ENCODE results near the gene C9orf78.

C9orf78 gene, protein sequence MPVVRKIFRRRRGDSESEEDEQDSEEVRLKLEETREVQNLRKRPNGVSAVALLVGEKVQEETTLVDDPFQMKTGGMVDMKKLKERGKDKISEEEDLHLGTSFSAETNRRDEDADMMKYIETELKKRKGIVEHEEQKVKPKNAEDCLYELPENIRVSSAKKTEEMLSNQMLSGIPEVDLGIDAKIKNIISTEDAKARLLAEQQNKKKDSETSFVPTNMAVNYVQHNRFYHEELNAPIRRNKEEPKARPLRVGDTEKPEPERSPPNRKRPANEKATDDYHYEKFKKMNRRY

DNA sequence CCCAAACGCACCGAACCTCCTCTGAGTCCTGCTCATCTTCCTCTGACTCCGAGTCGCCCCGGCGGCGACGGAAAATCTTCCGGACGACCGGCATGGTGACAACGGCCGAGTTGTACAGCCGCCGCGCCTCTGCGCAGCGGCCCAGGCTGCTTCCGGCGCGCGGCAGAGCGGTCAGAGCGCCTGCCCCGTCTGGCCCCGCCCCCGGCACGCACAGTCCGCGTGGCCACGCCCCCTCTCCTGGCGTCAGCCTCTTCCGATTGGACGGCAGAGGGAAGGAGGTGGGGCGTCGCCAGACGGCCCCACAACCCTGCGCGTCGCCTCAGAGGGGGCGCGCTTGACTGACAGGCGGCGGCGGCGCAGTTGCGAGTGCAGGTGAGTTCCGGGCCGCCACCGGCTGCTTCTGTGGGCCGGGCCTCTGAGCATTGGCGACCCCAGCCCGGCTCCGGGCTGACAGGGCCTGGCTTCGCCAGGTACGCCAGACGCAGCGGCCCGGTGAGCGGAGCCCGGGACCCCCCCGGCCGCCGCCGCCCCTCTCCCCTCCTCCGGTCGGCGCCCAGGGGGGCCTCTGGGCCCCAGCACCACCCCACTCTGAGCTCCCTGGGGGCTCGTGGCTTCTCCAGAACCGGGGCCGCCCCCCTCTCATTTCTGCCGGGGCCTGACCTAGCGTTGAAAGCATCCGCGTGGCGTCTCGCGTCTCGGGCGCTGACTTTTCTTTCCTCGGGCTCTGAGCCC is at the start of gene C9orf78, which contains the start of gene USP20:
Gene C9orf78, minus strand, starts transcription at position 148 of the 732 bp plus-strand sequence. Its CDS starts 54 bp downstream, at position 94.
Gene USP20, plus strand, starts transcription at position 331 of the 732 bp plus-strand sequence. CDS start 17,098 bp downstream, outside the sequence.
- peak; percentile 100 for DNase-seq

DNA sequence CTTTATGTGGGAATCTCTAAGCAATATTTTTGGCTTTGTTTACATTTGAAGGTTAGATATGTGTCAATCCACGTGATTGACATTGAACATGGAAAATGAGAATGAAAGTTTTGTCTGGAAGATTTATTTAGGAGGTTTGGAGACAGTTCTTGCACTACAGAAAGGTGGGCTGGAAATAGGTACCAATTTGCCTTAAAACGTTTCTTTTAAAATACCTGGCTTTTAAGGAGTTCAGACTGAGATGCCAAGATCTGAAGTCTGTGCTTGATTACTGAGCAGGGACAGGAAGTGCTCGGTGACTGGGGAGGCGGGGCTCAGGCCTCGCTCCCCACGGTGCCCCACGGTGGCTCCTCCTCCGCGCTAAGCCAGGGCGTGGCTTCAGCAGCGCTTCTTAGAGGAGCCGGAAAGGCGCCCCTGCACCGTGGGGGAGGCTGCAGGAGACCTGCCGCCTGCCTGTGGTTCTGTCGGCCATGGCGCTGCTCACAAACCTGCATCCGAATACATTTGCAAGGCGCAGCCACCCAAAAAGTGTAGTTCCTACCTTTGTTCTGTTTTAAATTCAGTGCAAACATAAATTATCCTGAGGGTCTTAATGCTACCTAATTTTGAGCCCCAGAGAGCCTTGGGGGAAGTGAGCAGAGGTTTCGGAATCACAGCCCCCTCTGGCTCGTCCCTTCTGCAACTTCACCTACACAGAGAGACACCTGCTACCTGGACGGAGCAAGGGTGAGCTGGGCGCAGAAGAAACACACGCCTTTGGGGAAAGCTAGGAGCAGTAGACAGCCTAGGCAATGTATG is 49.3 kb upstream of the C9orf78 start:
- DNase-seq = peak; percentile 78

DNA sequence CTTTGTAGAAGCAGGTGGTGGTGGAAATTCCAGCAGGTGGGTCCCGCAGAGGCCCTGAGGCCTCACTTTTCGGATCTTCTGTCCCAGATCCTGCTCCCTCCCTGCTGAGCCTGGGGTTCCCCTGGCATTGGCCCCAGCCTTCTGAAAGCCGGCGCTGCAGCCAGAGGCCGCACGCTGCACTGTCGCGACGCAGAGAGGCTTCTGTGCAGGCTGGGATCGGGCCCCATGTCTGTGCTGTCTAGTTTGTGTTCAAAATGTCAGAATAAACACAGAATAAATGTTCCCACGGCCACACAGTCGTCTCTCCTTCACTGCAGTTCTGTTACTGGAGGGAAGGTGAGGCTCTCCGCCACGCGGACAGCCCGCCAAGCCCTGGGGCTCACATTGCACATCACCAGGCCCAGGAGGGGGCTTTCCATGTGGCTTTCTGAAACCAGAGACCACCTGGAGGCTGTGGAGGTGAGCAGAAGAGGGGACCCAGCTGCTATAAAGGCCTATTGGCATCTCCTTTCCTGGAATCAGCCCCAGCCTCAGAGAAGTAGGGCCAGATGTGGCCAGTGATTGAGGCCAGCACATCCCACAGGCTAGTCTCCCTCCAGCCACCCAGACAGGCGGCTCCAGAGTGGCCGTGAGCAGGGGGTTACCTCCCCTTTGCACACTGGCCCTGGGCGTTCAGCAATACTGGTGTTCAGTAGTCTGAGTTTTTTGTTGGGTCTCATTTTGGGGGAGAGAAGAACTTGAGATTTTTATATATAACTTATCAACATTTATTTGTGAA is 46.7 kb upstream of the C9orf78 start:
- no peak for DNase-seq

DNA sequence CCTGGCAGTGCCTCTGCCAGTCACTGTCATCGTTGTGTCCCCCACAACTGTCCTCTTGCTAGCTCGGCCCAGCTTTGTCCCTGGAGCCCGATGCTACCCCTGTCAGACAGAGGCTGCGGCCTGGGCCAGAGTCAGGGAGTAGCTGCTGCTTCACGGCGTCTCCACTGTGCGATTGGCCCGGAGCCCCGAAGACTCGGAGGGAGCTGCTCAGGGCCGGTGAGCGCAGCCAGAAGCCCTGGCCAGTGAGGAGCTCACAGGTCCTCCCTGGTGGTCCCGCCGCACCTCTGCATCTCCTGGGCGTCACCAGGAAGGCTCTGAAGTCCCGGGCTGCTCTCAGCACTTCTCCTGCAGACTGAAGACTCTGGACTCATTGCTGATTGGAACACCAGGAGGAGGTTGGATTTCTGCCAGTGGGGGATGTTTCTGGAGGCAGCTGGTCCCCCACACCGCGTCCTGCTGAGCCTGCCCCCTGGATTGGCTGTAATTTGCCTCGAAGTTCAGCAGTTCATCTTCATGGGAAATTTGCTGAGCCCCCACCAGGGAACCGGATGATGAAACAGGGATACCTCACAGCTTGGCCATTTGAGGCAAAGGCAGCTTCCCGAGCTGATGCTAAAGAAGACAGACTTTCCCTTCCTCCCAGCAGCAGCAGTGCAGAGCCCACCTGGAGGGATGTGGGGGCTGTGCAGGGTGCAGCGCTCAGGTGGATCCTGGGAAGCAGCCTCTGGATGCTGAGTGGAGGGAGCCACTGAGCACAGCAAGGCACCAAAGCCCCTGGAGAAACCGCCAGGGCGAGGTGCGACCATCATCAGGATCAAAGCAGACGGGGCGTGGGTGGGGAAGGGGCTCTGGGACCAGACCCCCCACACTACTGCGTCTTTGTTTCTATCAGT is 45.8 kb upstream of the C9orf78 start:
- DNase-seq = no peak

DNA sequence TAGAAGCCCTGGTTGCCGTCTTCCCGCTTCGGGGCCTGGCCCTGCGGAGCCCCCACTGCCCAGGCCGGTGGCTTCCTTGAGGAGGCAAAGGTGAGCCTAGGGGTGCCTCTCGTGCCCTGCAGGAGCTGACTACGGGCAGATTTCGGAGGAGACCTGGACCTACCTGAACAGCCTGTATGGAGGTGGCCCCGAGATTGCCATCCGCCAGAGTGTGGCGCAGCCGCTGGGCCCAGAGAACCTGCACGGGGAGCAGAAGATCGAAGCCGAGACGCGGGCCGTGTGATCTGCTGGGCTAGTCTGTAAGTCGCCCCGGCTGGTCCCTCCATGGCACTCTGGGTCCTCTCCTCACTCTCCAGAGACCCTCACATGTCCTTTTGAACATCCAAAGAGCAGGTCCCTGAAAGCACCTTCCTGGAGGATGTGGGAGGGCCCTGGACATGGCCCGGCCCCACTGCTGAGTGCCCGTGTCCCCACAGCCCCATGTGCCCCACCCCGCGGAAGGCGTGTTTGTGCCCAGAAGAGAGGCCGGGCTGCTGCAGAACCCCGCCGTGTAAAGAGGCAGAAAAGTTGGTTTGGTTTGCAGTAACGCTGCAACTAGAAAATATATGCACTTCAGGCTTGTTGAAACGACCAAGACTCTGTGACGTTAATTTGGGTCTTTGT is 45.0 kb upstream of the C9orf78 start:
- DNase-seq = no peak

DNA sequence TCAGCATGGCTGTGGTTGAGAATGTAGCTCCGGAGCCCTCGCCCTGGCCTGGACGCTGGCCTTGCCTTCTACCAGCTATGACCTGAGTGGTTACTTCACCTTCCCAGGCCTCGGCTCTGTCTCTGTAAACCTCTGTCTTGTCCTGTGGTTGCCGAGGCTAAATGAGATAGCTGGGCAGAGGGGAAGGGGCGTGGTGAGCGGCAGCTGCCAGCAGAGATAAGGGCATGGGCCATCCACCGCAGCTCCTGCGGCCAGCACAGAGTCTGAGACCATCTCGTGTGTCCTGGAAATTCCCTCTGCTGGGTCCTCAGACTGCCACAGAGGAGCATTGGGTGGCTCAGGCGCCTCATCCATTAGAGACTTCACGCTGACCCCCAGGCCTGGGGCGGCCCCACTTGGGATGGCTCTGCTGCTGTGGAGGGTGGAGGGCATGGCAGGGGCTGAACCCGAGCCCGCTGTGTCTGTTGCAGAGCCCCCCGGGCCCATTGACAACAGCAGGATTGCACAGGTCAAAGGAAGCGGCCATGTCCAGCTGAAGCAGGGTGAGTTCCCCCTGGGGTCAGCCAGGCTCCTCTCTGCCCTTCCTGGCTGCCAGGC is 44.1 kb upstream of the C9orf78 start:
- no peak for DNase-seq

DNA sequence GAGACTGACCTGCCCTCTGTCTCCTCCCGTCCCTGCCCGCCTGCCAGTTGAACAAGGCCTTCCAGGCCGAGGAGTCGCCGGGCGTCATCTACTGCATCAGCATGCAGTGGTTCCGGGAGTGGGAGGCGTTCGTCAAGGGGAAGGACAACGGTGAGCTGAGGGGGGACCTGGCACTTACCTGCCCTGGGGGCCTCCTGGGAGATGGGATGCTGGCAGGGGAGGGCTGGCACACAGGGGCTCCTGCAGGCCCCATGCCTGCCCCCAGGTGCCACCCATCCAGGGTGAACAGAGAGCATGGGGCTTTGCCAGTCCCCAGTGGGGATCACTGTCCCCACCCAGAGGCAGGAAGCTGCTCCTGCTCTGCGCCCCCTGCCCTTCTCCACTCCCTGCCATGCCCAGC is 43.2 kb upstream of the C9orf78 start:
- no peak for DNase-seq

DNA sequence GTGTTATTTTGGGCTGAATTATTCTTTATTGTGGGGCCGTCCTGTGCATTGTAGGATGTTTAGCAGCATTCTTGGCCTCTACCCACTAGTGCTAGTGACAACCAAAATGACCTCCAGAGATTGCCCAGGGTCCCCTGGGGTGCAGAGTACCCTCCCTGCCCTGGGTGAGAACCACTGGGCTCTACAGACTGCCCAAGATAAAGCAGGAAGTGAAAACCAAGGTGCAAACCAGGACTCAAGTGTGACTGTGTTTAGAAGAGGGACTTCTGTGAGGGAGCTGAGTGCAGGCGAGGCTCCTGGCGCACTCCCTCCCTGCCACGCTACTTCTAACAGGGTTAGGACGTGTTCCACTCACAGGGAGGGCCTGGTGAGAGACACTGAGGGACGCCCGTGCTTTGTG is 41.7 kb upstream of the C9orf78 start:
- DNase-seq = no peak

DNA sequence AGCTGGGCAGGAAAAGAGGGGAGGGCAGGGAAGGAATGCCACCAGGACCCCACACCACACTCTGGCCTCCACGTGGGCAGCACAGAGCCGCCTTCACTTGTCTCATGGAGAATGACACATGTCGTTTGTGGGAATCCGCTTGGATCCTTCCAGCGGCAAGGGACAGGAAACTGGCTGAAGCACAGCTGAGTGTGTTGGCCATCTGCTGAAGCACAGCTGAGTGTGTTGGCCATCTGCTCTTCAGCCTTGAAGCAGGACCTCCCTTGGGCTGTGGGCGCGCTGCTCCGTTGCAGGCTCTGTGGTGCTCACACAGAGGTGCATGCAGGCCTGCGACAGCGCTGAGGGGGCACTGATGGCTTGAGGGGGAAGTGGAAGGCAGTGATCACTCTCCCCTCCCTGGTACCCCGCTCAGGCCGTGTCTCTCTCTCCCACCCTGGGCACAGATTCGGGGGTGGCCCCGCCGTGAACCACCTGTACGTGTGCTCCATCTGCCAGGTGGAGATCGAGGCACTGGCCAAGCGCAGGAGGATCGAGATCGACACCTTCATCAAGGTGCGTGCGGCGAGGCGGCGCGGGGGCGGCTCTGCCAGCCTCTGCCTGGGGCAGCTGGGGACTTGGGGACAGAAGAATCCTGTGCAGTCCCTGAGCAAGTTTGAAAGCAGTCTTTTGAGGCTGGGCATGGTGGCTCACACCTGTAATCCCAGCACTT is 40.8 kb upstream of the C9orf78 start:
- no peak for DNase-seq

DNA sequence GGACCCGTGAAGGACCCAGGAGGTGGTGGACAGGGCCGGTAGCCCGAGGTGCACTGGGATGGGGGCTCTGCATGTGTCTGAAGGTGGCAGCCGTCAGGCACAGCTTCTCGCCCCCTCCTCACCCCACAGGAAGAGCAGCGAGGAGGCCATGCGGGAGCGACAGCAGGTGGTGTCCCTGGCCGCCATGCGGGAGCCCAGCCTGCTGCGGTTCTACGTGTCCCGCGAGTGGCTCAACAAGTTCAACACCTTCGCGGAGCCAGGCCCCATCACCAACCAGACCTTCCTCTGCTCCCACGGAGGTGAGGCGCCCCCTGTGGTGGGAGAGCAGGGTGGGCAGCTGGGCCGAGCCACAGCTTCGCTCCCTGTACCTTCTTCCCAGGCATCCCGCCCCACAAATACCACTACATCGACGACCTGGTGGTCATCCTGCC is 40.1 kb upstream of the C9orf78 start:
- no peak for DNase-seq

DNA sequence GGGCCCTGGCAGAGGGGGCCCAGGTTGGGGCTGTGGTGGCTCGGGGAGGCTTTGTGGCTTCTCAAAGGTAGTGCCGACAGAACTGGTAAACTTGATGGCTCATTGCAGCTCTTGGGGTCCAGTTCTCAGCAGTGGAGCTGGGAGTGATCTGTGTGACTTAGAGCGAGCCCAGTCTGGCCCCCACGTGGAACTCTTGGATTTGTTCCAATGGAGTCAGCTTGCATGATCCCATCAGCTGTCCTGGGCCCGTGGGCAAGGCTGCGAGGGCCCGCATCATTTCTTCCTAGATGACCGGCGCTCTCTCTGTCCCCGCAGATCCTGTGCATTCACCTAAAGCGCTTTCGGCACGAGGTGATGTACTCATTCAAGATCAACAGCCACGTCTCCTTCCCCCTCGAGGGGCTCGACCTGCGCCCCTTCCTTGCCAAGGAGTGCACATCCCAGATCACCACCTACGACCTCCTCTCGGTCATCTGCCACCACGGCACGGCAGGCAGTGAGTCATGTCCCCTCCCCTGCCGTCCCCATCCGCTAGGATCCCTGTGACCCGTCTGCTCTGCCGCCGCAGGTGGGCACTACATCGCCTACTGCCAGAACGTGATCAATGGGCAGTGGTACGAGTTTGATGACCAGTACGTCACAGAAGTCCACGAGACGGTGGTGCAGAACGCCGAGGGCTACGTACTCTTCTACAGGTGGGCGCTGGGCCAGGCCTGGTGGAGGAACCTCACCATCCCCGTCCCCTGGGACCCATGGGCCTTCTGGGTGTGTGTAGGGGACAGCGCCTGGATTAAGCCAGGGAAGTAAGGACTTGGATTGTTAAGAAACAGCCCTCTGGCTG is 39.4 kb upstream of the C9orf78 start:
- DNase-seq = no peak

DNA sequence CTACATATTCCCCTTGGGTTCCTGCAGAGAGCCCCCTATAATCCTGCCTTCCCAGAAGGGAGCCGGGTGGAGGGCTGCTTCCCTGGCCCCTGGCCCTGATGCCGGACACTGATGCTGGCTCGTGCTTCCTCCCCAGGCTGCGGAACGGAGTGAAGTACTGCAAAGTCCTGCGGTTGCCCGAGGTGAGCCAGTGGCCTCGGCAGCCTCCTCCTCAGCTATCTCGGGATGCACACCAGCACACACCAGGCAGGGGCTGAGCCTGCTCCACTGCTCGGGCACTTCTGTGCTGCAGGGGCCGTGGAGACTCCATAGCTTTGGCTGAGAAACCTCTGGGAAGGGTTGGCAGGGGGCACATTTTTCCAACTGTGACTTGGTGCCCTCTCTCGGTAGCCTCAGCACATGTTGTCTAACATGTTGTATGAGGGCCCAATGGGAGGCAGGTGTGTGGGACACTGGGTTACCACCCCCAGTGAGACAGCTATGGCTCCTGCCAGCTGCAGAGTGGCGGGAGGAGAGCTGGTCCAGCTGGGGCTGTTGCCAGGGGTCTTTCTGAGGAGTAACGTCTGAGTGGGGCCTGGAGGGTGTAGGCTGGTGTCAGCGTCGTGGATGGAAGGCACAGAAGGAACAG is 38.6 kb upstream of the C9orf78 start:
- DNase-seq = no peak

DNA sequence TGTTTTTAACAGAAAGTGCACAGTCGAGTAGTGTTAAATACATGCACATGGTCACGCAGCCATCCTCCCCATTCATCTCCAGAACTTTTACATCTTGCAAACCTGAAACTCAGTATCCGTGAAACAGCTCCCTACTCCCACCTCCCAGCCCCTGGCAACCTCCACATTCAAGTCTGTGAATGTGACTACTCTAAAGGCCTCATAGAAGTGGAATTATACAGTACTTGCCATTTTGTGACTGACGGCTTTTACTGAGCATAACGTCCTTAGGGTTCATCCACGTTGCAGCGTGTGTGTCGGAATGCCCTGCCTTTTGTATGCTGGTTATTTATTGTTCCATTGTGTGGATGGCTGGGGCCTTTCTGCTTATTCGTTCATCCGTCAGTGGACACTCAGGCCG is 36.0 kb upstream of the C9orf78 start:
- DNase-seq = no peak

DNA sequence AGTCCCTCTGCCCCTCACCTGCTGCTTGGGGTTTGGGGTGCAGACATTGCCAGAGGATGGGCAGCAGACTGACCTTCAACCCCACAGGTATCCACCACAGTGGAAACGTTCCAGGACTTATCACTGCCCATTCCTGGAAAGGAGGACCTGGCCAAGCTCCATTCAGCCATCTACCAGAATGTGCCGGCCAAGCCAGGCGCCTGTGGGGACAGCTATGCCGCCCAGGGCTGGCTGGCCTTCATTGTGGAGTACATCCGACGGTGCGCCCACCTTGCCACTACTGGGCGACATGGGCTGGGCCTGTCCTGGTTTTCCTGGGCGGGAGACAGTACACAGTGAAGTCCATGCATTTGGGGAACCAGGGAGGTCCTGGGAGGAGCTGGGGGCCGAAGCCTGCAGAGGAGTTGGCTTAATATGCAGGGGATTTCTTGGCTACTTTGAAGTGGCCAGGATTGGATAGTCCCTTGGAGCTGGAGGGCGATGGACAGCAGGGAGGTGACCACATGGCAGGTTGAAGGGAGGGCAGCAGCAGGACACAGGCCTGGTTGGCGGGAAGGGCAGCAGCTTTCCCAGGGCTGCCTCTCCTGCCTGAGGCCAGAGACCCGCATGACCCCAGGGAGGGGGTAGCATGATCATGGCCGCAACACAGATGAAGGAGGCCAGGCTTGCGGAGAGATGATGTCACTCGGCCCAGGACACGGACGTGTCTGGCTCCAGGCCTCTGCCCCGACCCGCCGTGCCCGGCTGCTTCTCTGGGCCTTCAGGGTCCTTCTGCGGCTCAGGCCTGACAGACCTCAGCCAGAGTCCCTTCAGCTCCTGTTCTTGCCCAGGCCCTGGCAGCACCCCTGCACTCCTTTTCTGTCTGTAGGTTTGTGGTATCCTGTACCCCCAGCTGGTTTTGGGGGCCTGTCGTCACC is 34.8 kb upstream of the C9orf78 start:
- DNase-seq = no peak

DNA sequence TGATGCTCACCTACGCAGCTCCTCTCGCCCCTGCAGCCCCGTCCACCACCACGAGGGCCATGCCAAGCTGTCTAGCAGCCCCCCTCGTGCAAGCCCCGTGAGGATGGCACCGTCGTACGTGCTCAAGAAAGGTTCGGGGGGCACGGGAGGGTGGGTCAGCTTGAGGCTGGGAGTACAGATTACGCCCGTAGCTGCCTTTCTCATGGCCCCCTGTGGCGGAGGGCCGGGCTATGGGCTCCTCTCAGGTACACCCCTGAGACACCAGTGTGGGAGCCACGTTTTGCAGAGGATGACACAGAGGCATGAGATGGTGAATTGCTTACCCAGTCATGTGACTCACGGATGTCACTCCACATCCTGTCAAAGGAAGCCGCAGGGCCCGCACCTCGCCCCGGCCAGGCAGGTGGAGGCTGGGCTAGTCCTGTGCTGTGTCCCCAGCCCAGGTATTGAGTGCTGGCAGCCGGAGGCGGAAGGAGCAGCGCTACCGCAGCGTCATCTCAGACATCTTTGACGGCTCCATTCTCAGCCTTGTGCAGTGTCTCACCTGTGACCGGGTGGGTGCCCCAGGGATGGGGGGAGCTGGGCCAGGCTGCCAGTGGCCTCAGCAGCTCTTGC is 33.9 kb upstream of the C9orf78 start:
- DNase-seq = no peak

DNA sequence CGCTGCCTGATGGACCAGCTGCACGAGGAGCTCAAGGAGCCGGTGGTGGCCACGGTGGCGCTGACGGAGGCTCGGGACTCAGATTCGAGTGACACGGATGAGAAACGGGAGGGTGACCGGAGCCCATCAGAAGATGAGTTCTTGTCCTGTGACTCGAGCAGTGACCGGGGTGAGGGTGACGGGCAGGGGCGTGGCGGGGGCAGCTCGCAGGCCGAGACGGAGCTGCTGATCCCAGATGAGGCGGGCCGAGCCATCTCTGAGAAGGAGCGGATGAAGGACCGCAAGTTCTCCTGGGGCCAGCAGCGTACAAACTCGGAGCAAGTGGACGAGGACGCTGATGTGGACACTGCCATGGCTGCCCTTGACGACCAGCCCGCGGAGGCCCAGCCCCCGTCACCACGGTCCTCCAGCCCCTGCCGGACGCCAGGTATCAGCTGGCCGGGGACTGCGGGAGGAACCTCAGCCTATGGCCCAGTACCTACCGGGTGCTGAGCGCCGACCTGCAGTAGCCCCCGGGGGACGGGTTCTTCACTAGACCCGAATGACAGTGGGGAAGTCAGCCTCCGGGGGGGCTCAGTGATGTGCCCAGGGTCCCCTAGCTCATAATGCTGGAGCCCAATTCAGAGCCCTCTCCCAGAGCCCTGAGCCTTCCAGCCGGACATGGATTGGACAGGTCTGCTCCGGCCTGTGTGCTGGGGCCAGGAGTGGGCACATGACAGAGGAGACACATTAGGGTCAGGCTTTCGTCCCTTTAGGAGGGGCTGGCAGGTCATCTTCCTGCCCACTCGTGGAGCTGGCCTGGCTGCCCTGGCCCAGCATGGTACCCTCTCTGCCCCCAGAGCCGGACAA is 33.2 kb upstream of the C9orf78 start:
- no peak for DNase-seq

Data from NCI-H2171 (cell line).